Breast epithelium (tissue), 3 donors: Measurements from ENCODE around the gene LGALS9.

Experiments
- CTCF ChIP-seq, 3 donors: fragments of 450-650 bp; IDR thresholded peaks; one replicate each; pipeline ENCODE4 v1.5.1; 2016 to 2017; ENCODE audit warnings: antibody characterized with exemption in 3 of 3, mild to moderate bottlenecking in 3 of 3, moderate library complexity in 3 of 3
- POLR2A ChIP-seq: fragments of 450-650 bp; IDR thresholded peaks from one replicate; pipeline ENCODE4 v1.6.1; 2016; ENCODE audit warnings: antibody characterized with exemption, mild to moderate bottlenecking, moderate library complexity
- POLR2AphosphoS5 ChIP-seq, 3 donors: sonication (generic); formaldehyde crosslinking; IDR thresholded peaks; one replicate each; pipeline ENCODE4 v1.6.1; 2017; ENCODE audit warnings: antibody characterized with exemption in 3 of 3

- no peak for TF ChIP-seq CTCF (IDR thresholded peaks at IDR 0.05)
- no peak for TF ChIP-seq POLR2AphosphoS5 (IDR thresholded peaks at IDR 0.05)
- TF ChIP-seq POLR2A: no peak
These were observed 26.6 kb downstream of the LGALS9 start for GRCh38 chr17:27657620-27658019.
